ENCODE measurements around the gene MAGOH.

MAGOH gene

GRCh38 chr1:53270873-53271272 is 32.6 kb upstream of the MAGOH start:
- no peak for DNase-seq (ENCODE audit: low read depth)

GRCh38 chr1:53270107-53270506 is 31.8 kb upstream of the MAGOH start:
- DNase-seq (ENCODE audit: low read depth): no peak

GRCh38 chr1:53267761-53268160 is 29.4 kb upstream of the MAGOH start:
- DNase-seq (ENCODE audit: low read depth): no peak

- no peak for DNase-seq (ENCODE audit: low read depth)
Measured at GRCh38 chr1:53266038-53266437, 27.7 kb upstream of the MAGOH start.

- DNase-seq (ENCODE audit: low read depth): no peak
Measured at GRCh38 chr1:53265581-53265980, 27.3 kb upstream of the MAGOH start.

- no peak for DNase-seq (ENCODE audit: low read depth)
Measured at GRCh38 chr1:53264048-53264447, 25.7 kb upstream of the MAGOH start.

GRCh38 chr1:53262000-53262399 is 23.7 kb upstream of the MAGOH start:
- DNase-seq (ENCODE audit: low read depth): no peak

GRCh38 chr1:53260631-53261247 is 22.4 kb upstream of the MAGOH start:
- no peak for DNase-seq (ENCODE audit: low read depth)

GRCh38 chr1:53259932-53260331 is 21.6 kb upstream of the MAGOH start:
- DNase-seq (ENCODE audit: low read depth): no peak

- no peak for DNase-seq (ENCODE audit: low read depth)
Measured at GRCh38 chr1:53258216-53258615, 19.9 kb upstream of the MAGOH start.

GRCh38 chr1:53257454-53258081 is 19.2 kb upstream of the MAGOH start:
- DNase-seq (ENCODE audit: low read depth): no peak

- no peak for DNase-seq (ENCODE audit: low read depth)
Measured at GRCh38 chr1:53256511-53257453, 18.5 kb upstream of the MAGOH start.

- no peak for DNase-seq (ENCODE audit: low read depth)
Measured at GRCh38 chr1:53255031-53255430, 16.7 kb upstream of the MAGOH start.

- no peak for DNase-seq (ENCODE audit: low read depth)
Measured at GRCh38 chr1:53254011-53254640, 15.8 kb upstream of the MAGOH start.

GRCh38 chr1:53250325-53250724 is 12.0 kb upstream of the MAGOH start:
- DNase-seq (ENCODE audit: low read depth): no peak

GRCh38 chr1:53249706-53250105 is 11.4 kb upstream of the MAGOH start:
- no peak for DNase-seq (ENCODE audit: low read depth)

- peak; percentile 75 for DNase-seq (ENCODE audit: low read depth)
Measured at GRCh38 chr1:53246261-53247134, 8.2 kb upstream of the MAGOH start.

GRCh38 chr1:53244141-53244540 is 5.8 kb upstream of the MAGOH start:
- no peak for DNase-seq (ENCODE audit: low read depth)

- no peak for DNase-seq (ENCODE audit: low read depth)
Measured at GRCh38 chr1:53242381-53242780, 4.1 kb upstream of the MAGOH start.

GRCh38 chr1:53241828-53242227 is 3.5 kb upstream of the MAGOH start:
- DNase-seq (ENCODE audit: low read depth): no peak

- no peak for DNase-seq (ENCODE audit: low read depth)
Measured at GRCh38 chr1:53237638-53238037, 680 bp downstream of the MAGOH start.

GRCh38 chr1:53220962-53221286 is 17.4 kb downstream of the MAGOH start:
- DNase-seq (ENCODE audit: low read depth): no peak

All from HS-5 (cell line).